Natural killer cell (primary cell): ENCODE results near the gene OR52E6. TPM values are rescaled to one million over a fixed set of nuclear protein-coding genes. Genes with fewer than 3 reads are reported as not detected.

Source experiments
- ATAC-seq, 3 donors: fragments of 150-1000 bp in 2 of 3; fragments of 200-7000 bp in 1 of 3; cut with Tn5 transposase; 1 replicate in 1 of 3; 2 replicates in 2 of 3; pipeline ENCODE4 v1.10.0; 2021; ENCODE audit warnings: mild to moderate bottlenecking in 2 of 3, moderate library complexity in 2 of 3
- DNase-seq, 2 donors: peaks; one replicate each; pipeline versions ENCODE4 v3.0.0 to v3.0.0-alpha.2; 2013 to 2021; ENCODE audit warnings: mixed read lengths in 1 of 2
- H3K27ac ChIP-seq: one replicate; pipeline ENCODE4 v1.5.1; 2013; ENCODE audit warnings: mild to moderate bottlenecking, low read length
- H3K27me3 ChIP-seq: one replicate; pipeline ENCODE4 v1.6.1; 2013; ENCODE audit warnings: low read length; ENCODE audit not compliant: control insufficient read depth, insufficient read depth
- H3K36me3 ChIP-seq: one replicate; pipeline ENCODE4 v1.6.1; 2013; ENCODE audit warnings: low read length; ENCODE audit not compliant: control insufficient read depth, insufficient read depth
- H3K4me1 ChIP-seq: one replicate; pipeline ENCODE4 v1.6.1; 2013; ENCODE audit warnings: low read length; ENCODE audit not compliant: control insufficient read depth, insufficient read depth
- H3K4me3 ChIP-seq: one replicate; pipeline ENCODE4 v1.5.1; 2013; ENCODE audit warnings: low read length
- H3K9me3 ChIP-seq: one replicate; pipeline ENCODE4 v1.6.1; 2013; ENCODE audit warnings: low read length; ENCODE audit not compliant: control insufficient read depth, insufficient read depth
- H3K27ac Mint-ChIP-seq, 2 donors: one replicate each; pipeline ENCODE4 v1.8.0; 2022; ENCODE audit warnings: mild to moderate bottlenecking in 2 of 2, mixed read lengths in 2 of 2, moderate library complexity in 1 of 2
- H3K27me3 Mint-ChIP-seq, 2 donors: one replicate each; pipeline ENCODE4 v1.8.0; 2022; ENCODE audit warnings: low read depth in 2 of 2, mixed read lengths in 2 of 2
- H3K36me3 Mint-ChIP-seq: one replicate; pipeline ENCODE4 v1.8.0; 2022; ENCODE audit warnings: mixed read lengths
- H3K4me1 Mint-ChIP-seq, 2 donors: one replicate each; pipeline ENCODE4 v1.8.0; 2022; ENCODE audit warnings: mixed read lengths in 2 of 2
- H3K4me3 Mint-ChIP-seq: one replicate; pipeline ENCODE4 v1.8.0; 2022; ENCODE audit warnings: mild to moderate bottlenecking, moderate library complexity, mixed read lengths
- H3K9me3 Mint-ChIP-seq, 2 donors: one replicate each; pipeline ENCODE4 v1.8.0; 2022; ENCODE audit warnings: mixed read lengths in 2 of 2
- WGBS: methylation state at CpG from one replicate; pipeline ENCODE4 v1.1.7; 2013; ENCODE audit warnings: missing lambda C conversion rate; ENCODE audit not compliant: insufficient coverage; 5-methylcytosine and 5-hydroxymethylcytosine counted together
- intact Hi-C: fragments of 100-400 bp; cut with micrococcal nuclease; formaldehyde crosslinking; loops from one replicate; pipeline ENCODE4 v1.14.2; 2022
- total RNA-seq, 4 donors: library from RNA; stranded (reverse); fragments of 120-200 nt in 1 of 4; gene quantifications; one replicate each; pipeline versions ENCODE4 v1.2.3 to v1.2.4, GENCODE V29; 2013 to 2022
- TF ChIP-seq, protein P1 (sequence below): fragments of 200-600 bp; IDR thresholded peaks from one replicate; pipeline ENCODE4 v1.8.0; 2022; ENCODE audit warnings: antibody characterized with exemption

The OR52E6 gene
- total RNA-seq, 3 donors from 2014 or later (not counting 1 experiment from before 2014, with no cell fraction given), result not detected

DNA sequence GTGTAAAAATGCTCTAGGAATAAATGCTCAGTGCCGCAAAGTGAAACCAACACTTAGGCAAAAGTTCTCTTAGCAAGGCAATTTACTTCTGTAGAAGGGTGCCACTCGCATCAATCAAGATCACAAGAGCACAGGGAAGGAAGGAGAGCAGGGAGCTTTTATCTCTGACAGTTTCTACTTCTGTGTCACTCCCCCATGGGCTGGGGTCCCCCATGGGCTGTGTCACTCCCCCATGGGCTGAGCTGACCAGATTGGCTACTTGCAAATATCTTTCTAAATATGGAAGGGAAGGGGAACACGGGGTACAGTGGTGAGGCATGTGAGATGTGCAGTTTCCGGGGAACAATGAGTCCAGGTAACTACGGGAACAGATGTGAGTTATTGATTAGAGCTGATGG, 32.6 kb downstream of the OR52E6 start:
- intact Hi-C loops, result loop anchor here (2.0 kb wide), 1 partner anchor 1172 kb away; the partner anchor contains the start of gene OR51D1
- H3K27me3 Mint-ChIP-seq, result peaks cover 25 to 34% of the 10 kb centered on the region in 2 donors
- no peak overlapping the region for H3K27ac ChIP-seq
- WGBS, result 5% methylated on average over 5 of the region's 5 CpGs
- H3K36me3 Mint-ChIP-seq, result no peaks in the 10 kb centered on the region
- peaks cover 9% of the 10 kb centered on the region for H3K4me1 ChIP-seq
- H3K36me3 ChIP-seq, result no peaks in the 10 kb centered on the region
- DNase-seq (peak in 1 of 2 donors; percentile 30), ATAC-seq (peak in 2 of 3 donors; percentile 18 to 29)
- peaks cover 6% of the 10 kb centered on the region for H3K27me3 ChIP-seq
- no peaks in the 10 kb centered on the region for H3K9me3 ChIP-seq
- peak overlapping the region in 1 of 2 donors; percentile 19 for H3K27ac Mint-ChIP-seq
- TF ChIP-seq, protein P1, sequence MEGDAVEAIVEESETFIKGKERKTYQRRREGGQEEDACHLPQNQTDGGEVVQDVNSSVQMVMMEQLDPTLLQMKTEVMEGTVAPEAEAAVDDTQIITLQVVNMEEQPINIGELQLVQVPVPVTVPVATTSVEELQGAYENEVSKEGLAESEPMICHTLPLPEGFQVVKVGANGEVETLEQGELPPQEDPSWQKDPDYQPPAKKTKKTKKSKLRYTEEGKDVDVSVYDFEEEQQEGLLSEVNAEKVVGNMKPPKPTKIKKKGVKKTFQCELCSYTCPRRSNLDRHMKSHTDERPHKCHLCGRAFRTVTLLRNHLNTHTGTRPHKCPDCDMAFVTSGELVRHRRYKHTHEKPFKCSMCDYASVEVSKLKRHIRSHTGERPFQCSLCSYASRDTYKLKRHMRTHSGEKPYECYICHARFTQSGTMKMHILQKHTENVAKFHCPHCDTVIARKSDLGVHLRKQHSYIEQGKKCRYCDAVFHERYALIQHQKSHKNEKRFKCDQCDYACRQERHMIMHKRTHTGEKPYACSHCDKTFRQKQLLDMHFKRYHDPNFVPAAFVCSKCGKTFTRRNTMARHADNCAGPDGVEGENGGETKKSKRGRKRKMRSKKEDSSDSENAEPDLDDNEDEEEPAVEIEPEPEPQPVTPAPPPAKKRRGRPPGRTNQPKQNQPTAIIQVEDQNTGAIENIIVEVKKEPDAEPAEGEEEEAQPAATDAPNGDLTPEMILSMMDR, result no peak
- peak overlapping the region; percentile 83 for H3K4me3 Mint-ChIP-seq
- no peaks in the 10 kb centered on the region for H3K9me3 Mint-ChIP-seq
- H3K4me3 ChIP-seq, result peak overlapping the region; percentile 48
- peaks cover 12% of the 10 kb centered on the region in 2 donors for H3K4me1 Mint-ChIP-seq

DNA sequence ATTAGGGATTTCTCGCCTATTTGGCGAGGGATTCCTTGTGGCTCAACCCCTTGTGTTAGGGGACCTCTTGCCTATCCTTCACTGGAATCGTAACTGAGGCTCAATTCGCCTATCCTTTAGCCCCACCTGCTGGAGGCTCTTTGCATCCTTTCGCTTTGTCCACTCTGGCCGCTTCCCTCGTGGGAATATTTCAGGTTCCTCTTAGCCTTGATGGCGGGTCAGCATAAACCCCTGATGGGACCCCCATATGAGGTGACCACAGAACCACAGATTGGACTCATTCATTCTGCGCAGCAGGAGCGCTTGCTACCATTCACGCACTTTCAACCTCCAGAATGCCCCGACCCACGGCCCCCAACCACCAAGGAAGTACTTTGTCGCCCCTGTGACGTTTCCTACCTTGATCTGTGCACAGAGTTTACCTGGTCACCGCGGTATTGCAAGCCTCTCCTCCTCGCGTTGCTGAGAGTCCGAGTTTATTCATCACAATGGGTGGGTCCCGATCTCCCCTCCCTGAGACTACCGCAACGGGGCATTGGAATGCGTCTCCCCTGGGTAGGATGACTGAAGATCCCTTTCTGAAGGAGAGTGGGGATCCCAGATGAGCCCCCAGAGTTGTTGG, 33.1 kb downstream of the OR52E6 start, which contains the start of gene OR52N2:
Gene OR52N2, plus strand, starts transcription at position 425 of the 622 bp plus-strand sequence. CDS start 11,412 bp downstream, outside the sequence.
- no peaks in the 10 kb centered on the region for H3K9me3 Mint-ChIP-seq

DNA sequence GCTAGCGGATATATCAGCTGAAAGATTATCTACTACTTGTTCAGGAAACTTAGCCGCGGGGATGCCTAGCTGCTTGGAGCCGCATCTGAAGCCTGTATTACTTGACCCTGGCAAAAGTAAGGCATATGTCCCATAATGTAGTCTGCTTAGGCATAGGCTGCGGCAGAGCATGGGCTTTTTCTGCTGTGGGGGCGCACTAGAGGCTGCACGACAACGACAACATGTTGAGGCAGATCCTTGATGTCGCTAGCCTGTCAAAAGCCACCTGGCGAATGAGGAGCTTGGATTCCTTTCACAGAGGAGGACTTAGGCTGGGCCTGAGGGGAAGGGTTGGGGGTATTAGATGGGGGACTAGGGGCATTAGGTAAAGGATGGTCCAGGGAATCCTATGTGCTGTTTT, 34.1 kb downstream of the OR52E6 start:
- no peak overlapping the region for H3K4me3 Mint-ChIP-seq
- no peak overlapping the region for H3K4me3 ChIP-seq
- peaks cover 9% of the 10 kb centered on the region for H3K4me1 ChIP-seq
- TF ChIP-seq, protein P1, result no peak
- no peak for DNase-seq
- H3K4me1 Mint-ChIP-seq, result peaks cover 12% of the 10 kb centered on the region in 2 donors
- H3K27ac ChIP-seq, result no peak overlapping the region
- no peaks in the 10 kb centered on the region for H3K36me3 ChIP-seq
- no peak overlapping the region for H3K27ac Mint-ChIP-seq
- H3K27me3 Mint-ChIP-seq, result peaks cover 29 to 42% of the 10 kb centered on the region in 2 donors
- H3K36me3 Mint-ChIP-seq, result no peaks in the 10 kb centered on the region
- no peak for ATAC-seq
- WGBS, result 55% methylated on average over 10 of the region's 10 CpGs
- H3K27me3 ChIP-seq, result peaks cover 6% of the 10 kb centered on the region
- intact Hi-C loops, result no loop called here
- no peaks in the 10 kb centered on the region for H3K9me3 ChIP-seq
- no peaks in the 10 kb centered on the region for H3K9me3 Mint-ChIP-seq

More for the DNA sequence above, 33.1 kb downstream of the OR52E6 start, which contains the start of gene OR52N2:
- H3K27ac Mint-ChIP-seq, result peak within 1 kb of the TSS in 1 of 2 donors; percentile 19
- peak; percentile 87 to 95 (median 87) for ATAC-seq
- peak within 1 kb of the TSS; percentile 83 for H3K4me3 Mint-ChIP-seq
- TF ChIP-seq, protein P1, result peak; percentile 85
- no peak within 1 kb of the TSS for H3K27ac ChIP-seq
- peak; percentile 63 to 87 for DNase-seq
- H3K27me3 ChIP-seq, result peaks cover 6% of the 10 kb centered on the region
- H3K4me1 ChIP-seq, result peaks cover 9% of the 10 kb centered on the region
- H3K4me3 ChIP-seq, result peak within 1 kb of the TSS; percentile 48
- peaks cover 26 to 34% of the 10 kb centered on the region in 2 donors for H3K27me3 Mint-ChIP-seq
- intact Hi-C loops, result loop anchor here (1.0 to 2.0 kb wide), 4 partner anchors 124 to 1172 kb away; partner anchors contain the start of gene OR51D1
- no peaks in the 10 kb centered on the region for H3K36me3 Mint-ChIP-seq
- H3K9me3 ChIP-seq, result no peaks in the 10 kb centered on the region
- peaks cover 12% of the 10 kb centered on the region in 2 donors for H3K4me1 Mint-ChIP-seq
- 6% methylated on average over 24 of the region's 24 CpGs for WGBS
- no peaks in the 10 kb centered on the region for H3K36me3 ChIP-seq
